HCT116 (cell line): Measurements from ENCODE around the gene KLHL25.

Source experiments
- CTCF ChIP-seq, 3 experiments: fragments of 200-600 bp in 1 of 3; sonication (generic) in 1 of 3; IDR thresholded peaks in 2 of 3; conservative IDR thresholded peaks in 1 of 3; 2 replicates each; pipeline ENCODE4 v1.5.1; 2012 to 2017; ENCODE audit warnings: low read depth in 2 of 3, low read length in 2 of 3, antibody characterized with exemption in 1 of 3, borderline replicate concordance in 1 of 3, control low read depth in 1 of 3, mild to moderate bottlenecking in 1 of 3, mixed read lengths in 1 of 3, mixed run types in 1 of 3, moderate library complexity in 1 of 3; ENCODE audit not compliant: insufficient read depth in 1 of 3
- EGR1 ChIP-seq: IDR thresholded peaks from 2 replicates; pipeline ENCODE4 v1.6.1; 2012; ENCODE audit warnings: low read depth
- EZH2 ChIP-seq: fragments of 200-600 bp; sonication (generic); IDR thresholded peaks from 2 replicates; pipeline ENCODE4 v1.6.1; 2017; ENCODE audit warnings: antibody characterized with exemption, mixed run types
- POLR2A ChIP-seq: IDR thresholded peaks from 2 replicates; pipeline ENCODE4 v1.7.0; 2011; ENCODE audit warnings: borderline replicate concordance; ENCODE audit not compliant: insufficient read depth, insufficient read length; ENCODE audit errors: extremely low read depth
- ZNF274 ChIP-seq: fragments of 200-500 bp; sonication (Bioruptor generic); IDR thresholded peaks from 2 replicates; pipeline ENCODE4 v1.6.1; 2014; ENCODE audit warnings: mild to moderate bottlenecking, low read depth, low read length, inconsistent platforms

- TF ChIP-seq CTCF (IDR thresholded peaks at IDR 0.05 in 2 of 3, conservative IDR thresholded peaks at IDR 0.05 in 1 of 3; ENCODE audit: borderline replicate concordance in 1 of 3, insufficient read depth in 1 of 3, low read depth in 2 of 3, low read length in 2 of 3) (no peak), POLR2A (peak; percentile 39), EZH2 (no peak), EGR1 (no peak), ZNF274 (no peak)
These were observed at the start of gene KLHL25 for GRCh38 chr15:85794598-85795336.
